Activated naive CD4-positive, alpha-beta T cell treated with anti-CD3 and anti-CD28 coated beads, Interleukin-2, amount 50 U/mL, for 24 hours (primary cell): ENCODE results near the gene RBBP8.
"Not testable (repeated sequence)": the region's sequence is repeated elsewhere in the genome, so short reads cannot be mapped to it uniquely, and the experiment has no call there.

Experiments
- H3K27ac Mint-ChIP-seq: one replicate; pipeline ENCODE4 v1.8.0; 2021; ENCODE audit warnings: mild to moderate bottlenecking, mixed read lengths
- H3K27me3 Mint-ChIP-seq: one replicate; pipeline ENCODE4 v1.8.0; 2021; ENCODE audit warnings: mixed read lengths
- H3K36me3 Mint-ChIP-seq: one replicate; pipeline ENCODE4 v1.8.0; 2021; ENCODE audit warnings: mixed read lengths
- H3K4me1 Mint-ChIP-seq: one replicate; pipeline ENCODE4 v1.8.0; 2021; ENCODE audit warnings: mixed read lengths
- H3K4me3 Mint-ChIP-seq: one replicate; pipeline ENCODE4 v1.8.0; 2021; ENCODE audit warnings: mild to moderate bottlenecking, mixed read lengths
- H3K9me3 Mint-ChIP-seq: one replicate; pipeline ENCODE4 v1.8.0; 2021; ENCODE audit warnings: mixed read lengths

RBBP8 gene

DNA sequence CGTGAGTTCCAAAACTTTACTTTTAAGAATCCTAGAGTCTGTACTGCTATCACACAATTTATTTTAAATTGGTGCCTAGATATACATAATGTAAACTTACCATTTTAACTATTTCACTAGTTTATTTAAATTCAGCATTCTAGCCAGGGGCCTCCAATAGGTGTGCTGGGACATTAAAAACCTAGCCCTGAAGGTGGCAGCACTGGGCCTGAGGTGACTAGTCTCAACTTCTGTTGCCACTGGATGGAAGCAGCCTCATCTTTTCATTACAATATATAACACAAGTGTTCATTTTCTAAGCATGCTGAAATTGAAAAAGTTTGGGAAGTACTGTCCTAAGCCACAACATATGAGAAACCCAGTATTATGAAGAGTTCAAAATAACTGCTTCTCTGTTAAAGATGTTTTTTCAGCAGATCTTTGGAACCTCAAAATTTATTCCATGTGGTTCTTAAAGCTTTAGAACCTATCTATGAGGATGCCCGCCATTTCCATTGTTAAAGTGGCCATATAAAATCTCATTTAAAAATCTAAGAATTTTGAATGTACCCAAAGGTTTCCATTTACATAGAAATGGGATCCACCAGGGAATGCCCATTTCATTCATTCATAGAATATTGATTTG lies 2.9 kb upstream of the RBBP8 start:
- H3K36me3 Mint-ChIP-seq = no peaks in the 10 kb centered on the region
- H3K4me1 Mint-ChIP-seq = peaks cover 11% of the 10 kb centered on the region
- H3K4me3 Mint-ChIP-seq = no peak overlapping the region
- no peaks in the 10 kb centered on the region for H3K27me3 Mint-ChIP-seq
- no peaks in the 10 kb centered on the region for H3K9me3 Mint-ChIP-seq
- no peak overlapping the region for H3K27ac Mint-ChIP-seq

DNA sequence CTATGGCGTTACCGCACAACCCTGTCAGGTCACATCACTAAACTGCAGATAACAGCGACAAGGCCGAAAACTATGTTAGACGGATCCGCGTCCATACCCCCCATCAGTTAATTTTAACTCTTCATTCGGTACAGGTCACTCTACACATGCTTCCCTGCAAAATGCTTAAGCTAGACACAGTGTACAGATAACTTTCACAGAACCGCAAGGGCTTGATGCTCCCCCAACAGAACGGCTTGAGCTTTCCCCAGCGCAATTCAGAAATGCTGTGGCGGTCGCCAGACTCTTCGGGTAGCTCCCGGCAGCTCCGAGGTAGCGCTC lies 283 bp upstream of the RBBP8 start:
- no peaks in the 10 kb centered on the region for H3K36me3 Mint-ChIP-seq
- no peaks in the 10 kb centered on the region for H3K27me3 Mint-ChIP-seq
- H3K27ac Mint-ChIP-seq = peak overlapping the region; percentile 41
- H3K4me3 Mint-ChIP-seq = peak overlapping the region; percentile 95
- no peaks in the 10 kb centered on the region for H3K9me3 Mint-ChIP-seq
- H3K4me1 Mint-ChIP-seq = peaks cover 11% of the 10 kb centered on the region

DNA sequence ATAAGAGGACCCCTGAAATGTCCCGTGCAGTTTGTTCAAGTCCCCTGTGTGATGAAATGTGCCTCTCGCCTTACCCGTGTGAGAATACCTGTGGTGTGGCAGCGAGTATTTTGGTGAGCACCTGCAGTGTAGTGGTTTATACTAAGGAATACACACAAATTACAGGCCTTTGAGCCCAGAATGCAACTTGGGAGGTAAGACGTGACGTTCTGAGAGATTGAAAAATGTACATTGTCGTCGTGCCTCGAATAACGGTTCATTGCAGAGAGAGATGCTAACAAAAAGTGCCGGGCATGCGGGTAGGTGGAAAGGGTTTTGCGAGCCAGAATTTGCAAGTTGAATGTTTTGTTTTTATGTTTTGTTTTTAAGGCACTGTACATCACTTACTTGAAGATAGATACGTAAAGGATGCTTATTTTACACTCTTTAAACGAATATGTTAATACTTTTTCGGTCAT lies 867 bp downstream of the RBBP8 start:
- H3K9me3 Mint-ChIP-seq = no peaks in the 10 kb centered on the region
- peak overlapping the region; percentile 95 for H3K27ac Mint-ChIP-seq
- no peaks in the 10 kb centered on the region for H3K36me3 Mint-ChIP-seq
- H3K4me1 Mint-ChIP-seq = peaks cover 11% of the 10 kb centered on the region
- peak overlapping the region; percentile 95 for H3K4me3 Mint-ChIP-seq
- no peaks in the 10 kb centered on the region for H3K27me3 Mint-ChIP-seq

DNA sequence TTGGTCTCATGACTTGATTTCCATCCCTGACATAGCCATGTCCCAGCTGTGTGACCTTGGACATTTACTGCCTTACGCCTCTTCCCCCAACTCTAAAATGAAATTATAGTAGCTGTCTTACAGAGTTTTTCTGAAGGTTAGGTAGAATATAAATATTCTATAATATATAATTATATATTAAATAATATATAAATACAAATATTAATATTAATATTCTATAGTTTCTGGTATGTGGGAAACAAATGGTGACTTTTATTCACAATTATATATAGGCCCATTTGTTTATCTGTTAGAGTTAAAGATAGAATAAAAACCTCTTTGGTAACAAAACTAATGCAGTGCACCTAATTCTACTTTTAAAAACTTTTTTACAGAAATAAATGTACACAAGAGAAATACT lies 1.7 kb downstream of the RBBP8 start:
- H3K36me3 Mint-ChIP-seq = peaks cover 2% of the 10 kb centered on the region
- H3K9me3 Mint-ChIP-seq = no peaks in the 10 kb centered on the region
- peak overlapping the region; percentile 95 for H3K4me3 Mint-ChIP-seq
- peaks cover 14% of the 10 kb centered on the region for H3K4me1 Mint-ChIP-seq
- no peaks in the 10 kb centered on the region for H3K27me3 Mint-ChIP-seq
- H3K27ac Mint-ChIP-seq = no peak overlapping the region

DNA sequence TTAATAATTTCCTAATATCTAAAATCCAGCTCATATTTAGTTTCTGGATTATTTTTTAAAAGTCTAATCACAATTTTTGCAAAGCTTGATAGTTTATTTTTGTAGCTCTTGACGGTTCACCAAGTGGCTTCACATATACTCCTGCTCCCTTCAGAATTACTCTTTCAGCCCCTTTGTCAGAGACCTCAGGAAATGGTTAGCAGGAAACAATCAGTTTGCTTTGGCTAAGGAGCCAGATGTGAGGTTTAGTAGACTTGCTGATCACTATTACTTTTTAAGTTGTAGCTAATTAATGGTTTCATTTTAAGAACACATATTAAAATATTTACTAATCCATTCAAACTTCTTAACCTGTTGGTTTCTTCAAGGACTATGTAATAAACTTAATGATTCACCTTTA lies 2.3 kb downstream of the RBBP8 start:
- Mint-ChIP-seq H3K27ac (no peak overlapping the region), H3K27me3 (no peaks in the 10 kb centered on the region), H3K4me1 (peaks cover 15% of the 10 kb centered on the region), H3K36me3 (peaks cover 2% of the 10 kb centered on the region), H3K9me3 (no peaks in the 10 kb centered on the region), H3K4me3 (no peak overlapping the region)

DNA sequence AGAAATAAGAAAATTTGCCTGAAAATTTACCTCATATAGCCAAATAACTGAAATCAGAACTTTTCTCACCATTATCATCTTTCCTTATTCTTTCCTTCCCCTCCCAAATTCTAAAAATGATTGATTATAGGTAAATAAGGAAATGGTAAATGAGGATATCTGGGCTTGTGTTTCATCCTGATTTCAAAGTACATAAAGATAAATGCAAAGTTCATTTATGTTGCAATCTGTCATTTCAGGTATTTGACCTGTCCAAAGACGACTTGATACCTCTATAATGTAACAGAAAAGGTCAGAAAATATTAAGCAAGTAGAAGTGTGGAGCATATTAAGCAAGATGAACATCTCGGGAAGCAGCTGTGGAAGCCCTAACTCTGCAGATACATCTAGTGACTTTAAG lies 3.4 kb downstream of the RBBP8 start:
- H3K4me1 Mint-ChIP-seq = peaks cover 15% of the 10 kb centered on the region

DNA sequence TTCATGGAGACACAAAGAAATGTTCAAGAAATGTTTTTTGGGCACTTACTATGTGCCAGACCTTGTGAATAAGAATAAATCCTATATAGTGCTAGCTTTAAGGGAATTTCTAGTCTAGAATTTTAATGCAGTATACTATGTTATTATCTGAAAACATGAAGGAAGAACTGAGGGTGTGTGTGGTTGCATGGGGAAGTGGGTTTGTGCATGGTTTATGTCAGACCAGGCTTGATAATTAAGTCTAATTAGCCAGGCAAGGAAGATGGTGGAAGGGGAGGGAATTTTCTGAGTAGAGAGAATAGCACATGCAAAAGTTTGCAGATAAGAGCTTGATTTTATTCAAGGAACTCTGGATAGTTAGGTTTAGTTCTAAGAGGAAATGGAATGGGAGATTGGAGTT lies 6.5 kb downstream of the RBBP8 start:
- Mint-ChIP-seq H3K9me3 (no peaks in the 10 kb centered on the region), H3K27ac (no peak overlapping the region), H3K36me3 (peaks cover 4% of the 10 kb centered on the region)

More for the DNA sequence above, 3.4 kb downstream of the RBBP8 start:
- Mint-ChIP-seq H3K27ac (no peak overlapping the region), H3K4me3 (no peak overlapping the region), H3K9me3 (no peaks in the 10 kb centered on the region), H3K36me3 (peaks cover 4% of the 10 kb centered on the region), H3K27me3 (no peaks in the 10 kb centered on the region)

DNA sequence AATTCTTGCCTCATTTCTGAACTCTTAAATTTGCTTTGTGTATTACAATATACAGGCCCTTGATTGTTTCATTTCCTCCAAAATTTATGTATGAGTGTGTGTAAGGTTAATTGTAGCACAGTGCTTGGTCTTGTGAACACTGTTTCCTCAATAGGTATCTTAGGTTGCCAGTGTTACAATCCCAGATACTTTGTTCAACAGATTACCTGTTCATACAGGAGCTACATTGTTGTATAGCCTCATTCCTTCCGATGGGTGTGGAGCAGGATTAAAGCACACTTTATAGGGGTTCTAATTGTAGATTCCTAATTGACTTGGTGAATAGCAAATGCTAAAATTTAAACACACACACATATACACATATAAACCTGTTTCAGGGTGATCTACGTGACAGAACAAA lies 10.7 kb downstream of the RBBP8 start:
- no peak overlapping the region for H3K27ac Mint-ChIP-seq
- H3K27me3 Mint-ChIP-seq = no peaks in the 10 kb centered on the region
- peaks cover 4% of the 10 kb centered on the region for H3K36me3 Mint-ChIP-seq
- H3K4me1 Mint-ChIP-seq = peaks cover 5% of the 10 kb centered on the region
- no peak overlapping the region for H3K4me3 Mint-ChIP-seq
- H3K9me3 Mint-ChIP-seq = no peaks in the 10 kb centered on the region

More for the DNA sequence above, 6.5 kb downstream of the RBBP8 start:
- H3K27me3 Mint-ChIP-seq = no peaks in the 10 kb centered on the region
- H3K4me3 Mint-ChIP-seq = no peak overlapping the region
- peaks cover 5% of the 10 kb centered on the region for H3K4me1 Mint-ChIP-seq

DNA sequence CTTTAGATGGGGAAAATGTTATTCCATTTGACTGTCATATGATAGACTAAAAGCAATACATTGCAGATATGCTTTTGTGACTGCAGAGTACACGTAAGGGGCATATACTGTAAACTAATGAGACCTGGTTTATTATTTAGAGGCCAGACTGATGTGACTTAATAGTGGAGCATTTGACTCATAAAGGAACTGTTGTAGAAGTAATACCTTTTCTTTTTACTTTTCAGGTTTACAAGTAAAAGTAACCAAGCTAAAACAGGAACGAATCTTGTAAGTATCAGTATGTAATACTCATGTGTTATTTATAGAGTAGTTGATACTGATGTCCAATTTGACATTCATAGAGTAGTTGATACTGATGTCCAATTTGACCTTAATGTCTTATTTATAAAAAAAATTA lies 13.1 kb downstream of the RBBP8 start:
- Mint-ChIP-seq H3K27ac (no peak overlapping the region), H3K4me3 (no peak overlapping the region), H3K9me3 (no peaks in the 10 kb centered on the region), H3K36me3 (peaks cover 12% of the 10 kb centered on the region), H3K4me1 (no peaks in the 10 kb centered on the region), H3K27me3 (no peaks in the 10 kb centered on the region)

DNA sequence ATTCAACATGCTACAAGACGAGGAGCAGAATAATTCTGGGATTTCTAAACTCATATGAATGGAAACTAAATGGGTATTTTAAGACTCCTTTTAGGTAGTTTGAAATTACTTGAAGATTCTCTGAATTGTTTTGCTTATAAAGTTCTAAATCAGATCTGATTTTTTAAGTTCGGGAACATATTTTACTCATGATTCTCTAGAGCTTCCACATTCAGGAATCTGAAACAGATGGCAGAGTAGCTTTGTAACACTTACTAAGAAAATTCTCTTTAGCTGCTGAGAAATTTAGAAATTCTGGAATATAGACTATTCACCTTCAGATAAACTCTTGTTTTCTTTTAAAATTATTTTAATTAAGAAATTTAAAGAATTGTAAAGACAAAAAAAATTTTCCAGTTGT lies 13.7 kb downstream of the RBBP8 start:
- Mint-ChIP-seq H3K27ac (no peak overlapping the region), H3K9me3 (peaks cover 3% of the 10 kb centered on the region), H3K36me3 (peaks cover 18% of the 10 kb centered on the region), H3K27me3 (no peaks in the 10 kb centered on the region), H3K4me1 (no peaks in the 10 kb centered on the region), H3K4me3 (no peak overlapping the region)

DNA sequence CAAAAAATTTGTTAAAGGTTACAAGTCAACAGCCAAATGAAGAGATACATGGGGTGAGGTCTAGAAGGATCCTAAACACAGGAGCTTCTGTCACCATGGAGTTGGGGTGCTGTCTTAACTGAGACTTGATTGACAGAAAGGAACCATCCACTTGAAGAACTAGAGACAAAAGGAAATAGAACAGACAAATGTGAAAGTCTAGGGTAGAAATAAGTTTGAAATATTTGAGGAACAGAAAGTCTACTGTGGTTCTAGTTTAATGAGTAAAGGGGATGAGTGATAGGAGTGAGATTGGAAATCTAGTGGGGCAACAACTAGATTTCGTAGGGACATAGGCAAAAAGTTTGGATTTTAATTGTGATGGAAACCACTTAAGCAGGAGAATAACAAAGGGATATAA lies 18.7 kb downstream of the RBBP8 start:
- H3K9me3 Mint-ChIP-seq = peaks cover 6% of the 10 kb centered on the region

DNA sequence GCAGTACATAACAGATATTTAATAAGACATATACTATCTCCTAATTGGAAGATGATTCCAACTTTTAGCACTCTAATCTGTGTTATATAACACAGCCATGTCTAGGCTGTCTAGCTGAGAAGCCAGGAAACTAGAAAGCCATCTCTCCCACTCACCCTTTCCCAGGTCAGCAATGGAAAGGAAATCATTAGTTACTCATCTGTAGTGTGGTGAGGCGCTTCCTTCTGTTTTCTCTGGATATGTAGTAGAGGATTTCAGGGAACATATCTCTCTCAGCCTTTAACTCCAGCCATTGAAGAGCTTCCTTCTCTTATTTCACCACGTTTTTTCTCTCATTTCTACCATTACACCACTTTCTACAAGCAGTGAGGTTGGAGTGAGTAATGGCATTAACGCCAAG lies 19.4 kb downstream of the RBBP8 start:
- H3K4me3 Mint-ChIP-seq = no peak overlapping the region
- H3K27ac Mint-ChIP-seq = no peak overlapping the region

More for the DNA sequence above, 18.7 kb downstream of the RBBP8 start:
- H3K4me3 Mint-ChIP-seq = no peak overlapping the region
- no peak overlapping the region for H3K27ac Mint-ChIP-seq
- peaks cover 38% of the 10 kb centered on the region for H3K36me3 Mint-ChIP-seq
- H3K27me3 Mint-ChIP-seq = no peaks in the 10 kb centered on the region
- H3K4me1 Mint-ChIP-seq = peaks cover 8% of the 10 kb centered on the region

DNA sequence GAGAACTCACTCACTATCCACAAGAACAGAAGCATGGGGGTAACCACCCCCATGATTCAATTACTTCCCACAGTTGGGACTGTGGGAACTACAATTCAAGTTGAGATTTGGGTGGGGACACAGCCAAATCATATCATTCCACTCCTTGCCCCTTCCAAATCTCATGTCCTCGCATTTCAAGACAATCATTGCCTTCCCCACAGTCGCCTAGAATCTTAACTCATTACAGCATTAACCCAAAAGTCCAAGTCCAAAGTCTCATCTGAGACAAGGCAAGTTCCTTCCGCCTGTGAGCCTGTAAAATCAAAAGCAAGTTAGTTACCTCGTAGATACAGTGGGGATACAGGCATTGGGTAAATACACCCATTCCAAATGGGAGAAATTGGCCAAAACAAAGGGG lies 20.9 kb downstream of the RBBP8 start:
- not testable (repeated sequence) for H3K9me3 Mint-ChIP-seq, H3K27me3 Mint-ChIP-seq, H3K27ac Mint-ChIP-seq, H3K4me3 Mint-ChIP-seq
- Mint-ChIP-seq H3K36me3 (peaks cover 38% of the 10 kb centered on the region), H3K4me1 (peaks cover 17% of the 10 kb centered on the region)

More for the DNA sequence above, 19.4 kb downstream of the RBBP8 start:
- Mint-ChIP-seq H3K9me3 (peaks cover 6% of the 10 kb centered on the region), H3K4me1 (peaks cover 10% of the 10 kb centered on the region), H3K36me3 (peaks cover 38% of the 10 kb centered on the region), H3K27me3 (no peaks in the 10 kb centered on the region)

DNA sequence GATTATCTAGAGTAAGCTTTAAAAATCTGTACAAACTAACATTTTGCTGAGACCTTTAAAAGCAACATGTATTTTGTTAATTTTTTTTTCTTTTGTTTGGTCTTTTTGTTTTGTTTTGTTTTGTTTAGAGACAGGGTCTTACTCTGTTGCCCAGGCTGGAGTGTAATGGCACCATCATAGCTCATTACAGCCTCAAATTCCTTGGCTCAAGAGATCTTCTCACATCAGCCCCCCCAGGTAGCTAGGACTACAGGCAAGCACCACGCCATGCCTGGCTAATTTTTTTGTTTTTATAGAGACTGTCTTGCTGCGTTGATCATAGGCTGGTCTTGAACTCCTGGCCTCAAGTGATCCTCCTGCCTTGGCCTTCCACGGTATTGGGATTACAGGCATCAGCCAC lies 23.1 kb downstream of the RBBP8 start:
- peaks cover 27% of the 10 kb centered on the region for H3K36me3 Mint-ChIP-seq
- no peak overlapping the region for H3K4me3 Mint-ChIP-seq
- H3K27ac Mint-ChIP-seq = no peak overlapping the region
- H3K4me1 Mint-ChIP-seq = peaks cover 17% of the 10 kb centered on the region
- H3K27me3 Mint-ChIP-seq = no peaks in the 10 kb centered on the region
- H3K9me3 Mint-ChIP-seq = peaks cover 6% of the 10 kb centered on the region

DNA sequence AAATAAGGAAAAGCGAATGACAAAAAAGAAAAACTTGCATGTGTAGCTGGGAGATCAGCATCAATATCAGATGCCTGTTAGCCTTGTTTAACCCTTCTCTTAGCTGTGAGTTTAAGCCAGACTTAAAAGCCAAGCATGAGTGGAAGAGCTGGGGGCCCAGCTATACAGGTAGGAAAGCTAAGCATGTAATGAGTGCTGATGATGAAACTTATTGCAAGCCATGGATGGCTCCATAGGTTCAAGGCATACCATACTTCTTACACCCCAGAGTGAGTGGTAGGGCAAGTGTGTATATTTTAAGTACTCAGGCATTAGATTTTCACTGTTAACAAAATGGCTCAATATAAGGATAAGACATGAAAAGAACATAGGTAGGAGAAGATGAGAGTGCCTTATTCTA lies 28.0 kb downstream of the RBBP8 start:
- Mint-ChIP-seq H3K27me3 (no peaks in the 10 kb centered on the region), H3K4me3 (no peak overlapping the region), H3K36me3 (peaks cover 5% of the 10 kb centered on the region), H3K9me3 (no peaks in the 10 kb centered on the region), H3K27ac (no peak overlapping the region), H3K4me1 (peaks cover 9% of the 10 kb centered on the region)

DNA sequence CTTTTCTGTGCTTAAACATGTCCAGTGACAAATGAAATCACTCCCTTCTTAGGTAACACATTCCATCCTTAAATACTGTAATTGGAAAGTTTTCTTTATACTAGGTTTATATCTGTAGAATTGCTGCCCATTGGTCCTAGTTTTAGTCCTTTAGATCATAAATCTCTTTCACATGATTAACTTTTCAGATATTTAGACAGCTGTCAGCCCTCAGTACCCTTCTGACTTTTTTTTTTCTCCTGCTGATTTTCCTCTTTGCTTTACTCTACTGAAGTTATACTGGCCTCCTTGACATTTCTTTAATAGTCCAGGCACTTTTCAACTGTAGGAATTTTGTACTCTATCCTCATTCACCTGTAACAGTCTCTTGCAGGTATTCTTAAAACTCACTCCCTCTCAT lies 28.9 kb downstream of the RBBP8 start:
- Mint-ChIP-seq H3K27me3 (no peaks in the 10 kb centered on the region), H3K9me3 (no peaks in the 10 kb centered on the region), H3K36me3 (peaks cover 4% of the 10 kb centered on the region), H3K27ac (peak overlapping the region; percentile 10), H3K4me3 (no peak overlapping the region), H3K4me1 (peaks cover 9% of the 10 kb centered on the region)

DNA sequence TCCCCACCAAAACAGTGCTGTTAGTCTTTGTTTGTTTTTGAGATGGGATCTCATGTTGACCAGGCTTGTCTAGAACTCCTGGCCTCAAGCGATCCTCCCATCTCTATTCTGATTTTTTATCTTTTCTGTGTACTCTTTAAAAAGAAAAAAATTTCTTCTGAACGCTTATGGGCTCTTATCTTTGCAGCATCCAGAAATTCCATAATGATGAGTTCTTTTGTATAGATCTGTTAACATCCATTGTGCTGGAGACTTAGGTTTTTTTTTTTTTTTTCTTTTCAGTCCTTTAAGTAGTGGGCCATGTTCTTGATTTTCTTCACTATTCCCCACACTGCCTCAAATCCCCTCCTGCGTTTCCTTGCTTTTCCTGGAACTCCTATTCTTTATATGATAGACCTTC lies 31.0 kb downstream of the RBBP8 start:
- no peaks in the 10 kb centered on the region for H3K4me1 Mint-ChIP-seq
- no peaks in the 10 kb centered on the region for H3K9me3 Mint-ChIP-seq
- H3K36me3 Mint-ChIP-seq = peaks cover 4% of the 10 kb centered on the region
- H3K27ac Mint-ChIP-seq = no peak overlapping the region
- H3K4me3 Mint-ChIP-seq = no peak overlapping the region
- H3K27me3 Mint-ChIP-seq = no peaks in the 10 kb centered on the region
